HG02973 (cell line): ENCODE results near the gene CLCN4.

ENCODE experiments used
- ATAC-seq: cut with Tn5 transposase; IDR thresholded peaks from one replicate; pipeline ENCODE4 v1.9.1; 2021; ENCODE audit warnings: moderate library complexity; ENCODE audit not compliant: unreplicated experiment

Gene CLCN4

GRCh38 chrX:10190367-10190766, 33.6 kb downstream of the CLCN4 start:
- no peak for ATAC-seq

- no peak for ATAC-seq
Observed at GRCh38 chrX:10193587-10193986, 36.8 kb downstream of the CLCN4 start.

GRCh38 chrX:10195425-10195824, 38.6 kb downstream of the CLCN4 start:
- ATAC-seq = no peak

- no peak for ATAC-seq
Observed at GRCh38 chrX:10195947-10196346, 39.2 kb downstream of the CLCN4 start.

- ATAC-seq = no peak
Observed at GRCh38 chrX:10197279-10198210, 40.8 kb downstream of the CLCN4 start.

- no peak for ATAC-seq
Observed at GRCh38 chrX:10198254-10198653, 41.5 kb downstream of the CLCN4 start.

- no peak for ATAC-seq
Observed at GRCh38 chrX:10199212-10199611, 42.4 kb downstream of the CLCN4 start.

- no peak for ATAC-seq
Observed at GRCh38 chrX:10203617-10204016, 46.8 kb downstream of the CLCN4 start.

GRCh38 chrX:10206317-10206716, 49.5 kb downstream of the CLCN4 start:
- ATAC-seq = no peak

GRCh38 chrX:10208281-10208856, 51.6 kb downstream of the CLCN4 start:
- ATAC-seq = no peak

- ATAC-seq = no peak
Observed at GRCh38 chrX:10208953-10209352, 52.2 kb downstream of the CLCN4 start.

GRCh38 chrX:10212395-10212794, 55.6 kb downstream of the CLCN4 start:
- ATAC-seq = no peak

GRCh38 chrX:10213716-10214115, 56.9 kb downstream of the CLCN4 start:
- ATAC-seq = no peak

- no peak for ATAC-seq
Observed at GRCh38 chrX:10216208-10216607, 59.4 kb downstream of the CLCN4 start.

GRCh38 chrX:10217198-10217597, 60.4 kb downstream of the CLCN4 start:
- no peak for ATAC-seq

- no peak for ATAC-seq
Observed at GRCh38 chrX:10221651-10222050, 64.9 kb downstream of the CLCN4 start.

- no peak for ATAC-seq
Observed at GRCh38 chrX:10223276-10223675, 66.5 kb downstream of the CLCN4 start.

GRCh38 chrX:10223781-10224180, 67.0 kb downstream of the CLCN4 start:
- no peak for ATAC-seq

- no peak for ATAC-seq
Observed at GRCh38 chrX:10230222-10230621, 73.4 kb downstream of the CLCN4 start.

- ATAC-seq = no peak
Observed at GRCh38 chrX:10231461-10231860, 74.7 kb downstream of the CLCN4 start.

- ATAC-seq = no peak
Observed at GRCh38 chrX:10233173-10233572, 76.4 kb downstream of the CLCN4 start.

- no peak for ATAC-seq
Observed at GRCh38 chrX:10233696-10234095, 76.9 kb downstream of the CLCN4 start.
